ENCODE data around the gene PFDN5. TPM values are rescaled to one million over a fixed set of nuclear protein-coding genes. Genes with fewer than 3 reads are reported as not detected.

PFDN5 gene
- total RNA-seq, 1 donor from 2014 or later = 274 TPM

- no peak for TF ChIP-seq CTCF (IDR thresholded peaks at IDR 0.05)
- Mint-ChIP-seq H3K36me3 (ENCODE audit: low read depth) (peaks cover 2% of the 10 kb centered on the region), H3K27me3 (ENCODE audit: low read depth) (no peaks in the 10 kb centered on the region), H3K4me1 (ENCODE audit: low read depth) (peaks cover 26% of the 10 kb centered on the region), H3K27ac (ENCODE audit: unreplicated experiment) (no peak overlapping the region), H3K4me3 (ENCODE audit: unreplicated experiment) (no peak overlapping the region), H3K9me3 (ENCODE audit: low read depth) (no peaks in the 10 kb centered on the region)
- DNase-seq (ENCODE audit: low spot score) = no peak
Measured at GRCh38 chr12:53254816-53255545, 40.4 kb upstream of the PFDN5 start.

GRCh38 chr12:53255996-53256395 lies 39.3 kb upstream of the PFDN5 start:
- H3K36me3 Mint-ChIP-seq (ENCODE audit: low read depth) = peaks cover 2% of the 10 kb centered on the region

DNA sequence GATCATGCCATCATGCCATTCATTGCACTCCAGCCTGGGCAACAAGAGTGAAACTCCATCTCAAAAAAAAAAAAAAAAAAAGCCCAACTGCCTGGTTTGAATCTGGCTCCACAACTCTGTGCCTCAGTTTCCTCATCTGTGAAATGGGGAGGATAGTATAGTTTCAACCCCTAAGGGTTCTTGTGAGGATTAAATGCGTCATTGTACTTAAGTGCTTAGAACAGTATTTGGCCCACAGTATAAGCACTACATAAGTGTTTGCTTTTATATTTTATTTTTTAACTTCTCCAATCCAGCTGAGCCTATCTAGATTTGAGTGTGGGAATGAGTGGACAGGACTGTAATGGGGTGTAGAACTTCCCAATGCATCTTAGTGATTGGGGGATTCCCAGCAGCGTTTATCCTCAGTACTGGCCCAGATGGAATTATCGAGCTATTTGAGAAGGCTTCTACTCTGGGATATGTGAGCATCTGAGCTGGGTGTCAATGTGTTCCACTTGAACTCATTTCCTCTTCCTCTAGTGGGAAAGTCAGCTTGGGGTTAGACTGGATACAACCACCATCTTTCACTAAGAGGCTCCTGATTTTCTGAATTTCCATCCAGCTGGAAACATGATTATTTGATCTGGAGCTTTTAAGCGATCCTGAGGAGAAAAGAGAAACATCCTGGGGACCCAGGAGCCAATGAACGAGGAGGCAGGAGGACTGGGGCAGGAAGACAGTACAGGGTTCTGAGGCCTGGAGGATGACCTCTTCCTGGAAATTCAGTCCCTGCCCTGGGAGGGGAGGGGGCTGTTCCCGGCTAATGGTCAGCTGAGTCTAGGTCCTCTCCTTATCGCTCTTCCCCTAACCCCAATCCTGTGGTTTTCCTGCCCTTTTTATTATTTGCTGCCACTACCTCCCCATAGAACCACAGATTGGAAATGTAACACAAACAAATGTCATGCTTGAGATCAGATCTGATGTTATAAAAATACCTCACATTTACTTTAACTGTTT lies 36.5 kb upstream of the PFDN5 start:
- Mint-ChIP-seq H3K9me3 (ENCODE audit: low read depth) (no peaks in the 10 kb centered on the region), H3K4me1 (ENCODE audit: low read depth) (peaks cover under 1% of the 10 kb centered on the region), H3K36me3 (ENCODE audit: low read depth) (no peaks in the 10 kb centered on the region), H3K27ac (ENCODE audit: unreplicated experiment) (no peak overlapping the region), H3K4me3 (ENCODE audit: unreplicated experiment) (no peak overlapping the region), H3K27me3 (ENCODE audit: low read depth) (no peaks in the 10 kb centered on the region)
- no peak for TF ChIP-seq CTCF (IDR thresholded peaks at IDR 0.05)
- DNase-seq (ENCODE audit: low spot score) = no peak

More at GRCh38 chr12:53255996-53256395, 39.3 kb upstream of the PFDN5 start:
- H3K4me1 Mint-ChIP-seq (ENCODE audit: low read depth) = peaks cover 23% of the 10 kb centered on the region
- H3K27me3 Mint-ChIP-seq (ENCODE audit: low read depth) = no peaks in the 10 kb centered on the region
- TF ChIP-seq CTCF (IDR thresholded peaks at IDR 0.05) = no peak
- DNase-seq (ENCODE audit: low spot score) = no peak
- no peak overlapping the region for H3K4me3 Mint-ChIP-seq (ENCODE audit: unreplicated experiment)
- H3K27ac Mint-ChIP-seq (ENCODE audit: unreplicated experiment) = no peak overlapping the region
- no peaks in the 10 kb centered on the region for H3K9me3 Mint-ChIP-seq (ENCODE audit: low read depth)

GRCh38 chr12:53259891-53260290 lies 35.5 kb upstream of the PFDN5 start:
- no peak for DNase-seq (ENCODE audit: low spot score)
- no peak overlapping the region for H3K27ac Mint-ChIP-seq (ENCODE audit: unreplicated experiment)
- H3K9me3 Mint-ChIP-seq (ENCODE audit: low read depth) = no peaks in the 10 kb centered on the region
- H3K27me3 Mint-ChIP-seq (ENCODE audit: low read depth) = no peaks in the 10 kb centered on the region
- no peak for TF ChIP-seq CTCF (IDR thresholded peaks at IDR 0.05)
- no peak overlapping the region for H3K4me3 Mint-ChIP-seq (ENCODE audit: unreplicated experiment)
- H3K4me1 Mint-ChIP-seq (ENCODE audit: low read depth) = no peaks in the 10 kb centered on the region
- H3K36me3 Mint-ChIP-seq (ENCODE audit: low read depth) = no peaks in the 10 kb centered on the region

GRCh38 chr12:53265783-53266182 lies 29.6 kb upstream of the PFDN5 start:
- H3K9me3 Mint-ChIP-seq (ENCODE audit: low read depth) = no peaks in the 10 kb centered on the region
- no peak overlapping the region for H3K4me3 Mint-ChIP-seq (ENCODE audit: unreplicated experiment)
- no peak for TF ChIP-seq CTCF (IDR thresholded peaks at IDR 0.05)
- no peak overlapping the region for H3K27ac Mint-ChIP-seq (ENCODE audit: unreplicated experiment)
- DNase-seq (ENCODE audit: low spot score) = no peak
- no peaks in the 10 kb centered on the region for H3K27me3 Mint-ChIP-seq (ENCODE audit: low read depth)
- peaks cover 24% of the 10 kb centered on the region for H3K4me1 Mint-ChIP-seq (ENCODE audit: low read depth)
- H3K36me3 Mint-ChIP-seq (ENCODE audit: low read depth) = no peaks in the 10 kb centered on the region
